NCI-H82 treated with DMSO at 0.1 percent for 48 hours (cell line): ENCODE results near the gene MAGI3.
"Not testable (repeated sequence)": the region's sequence is repeated elsewhere in the genome, so short reads cannot be mapped to it uniquely, and the experiment has no call there.

Experiments used
- DNase-seq: peaks from one replicate; lab custom pipeline; 2025; ENCODE audit not compliant: unreplicated experiment; lab: John Stamatoyannopoulos, UW

Gene MAGI3

GRCh38 chr1:113575744-113576260 is 185.5 kb downstream of the MAGI3 start:
- DNase-seq, result not testable (repeated sequence)

- DNase-seq, result no peak
Observed at GRCh38 chr1:113576271-113576670, 186.0 kb downstream of the MAGI3 start.

- no peak for DNase-seq
Observed at GRCh38 chr1:113579256-113580018, 189.1 kb downstream of the MAGI3 start.

GRCh38 chr1:113581323-113581722 is 191.0 kb downstream of the MAGI3 start:
- DNase-seq, result no peak

- DNase-seq, result no peak
Observed at GRCh38 chr1:113582084-113582483, 191.8 kb downstream of the MAGI3 start.

- no peak for DNase-seq
Observed at GRCh38 chr1:113587475-113587874, 197.2 kb downstream of the MAGI3 start.

- DNase-seq, result no peak
Observed at GRCh38 chr1:113592230-113592629, 201.9 kb downstream of the MAGI3 start.

- DNase-seq, result no peak
Observed at GRCh38 chr1:113593550-113594297, 203.4 kb downstream of the MAGI3 start.

GRCh38 chr1:113604466-113604865 is 214.2 kb downstream of the MAGI3 start:
- not testable (repeated sequence) for DNase-seq

- DNase-seq, result no peak
Observed at GRCh38 chr1:113605146-113605545, 214.8 kb downstream of the MAGI3 start.

- DNase-seq, result no peak
Observed at GRCh38 chr1:113608399-113608798, 218.1 kb downstream of the MAGI3 start.

- DNase-seq, result no peak
Observed at GRCh38 chr1:113610372-113610771, 220.1 kb downstream of the MAGI3 start.

GRCh38 chr1:113615425-113615824 is 225.1 kb downstream of the MAGI3 start:
- no peak for DNase-seq

- DNase-seq, result no peak
Observed at GRCh38 chr1:113616156-113616555, 225.8 kb downstream of the MAGI3 start.

GRCh38 chr1:113617438-113618141 is 227.3 kb downstream of the MAGI3 start:
- no peak for DNase-seq

GRCh38 chr1:113628997-113629396 is 238.7 kb downstream of the MAGI3 start:
- DNase-seq, result no peak

GRCh38 chr1:113630340-113631327 is 240.3 kb downstream of the MAGI3 start:
- DNase-seq, result no peak

- no peak for DNase-seq
Observed at GRCh38 chr1:113641396-113641795, 251.1 kb downstream of the MAGI3 start.

- no peak for DNase-seq
Observed at GRCh38 chr1:113647164-113647563, 256.8 kb downstream of the MAGI3 start.

GRCh38 chr1:113648478-113648877 is 258.2 kb downstream of the MAGI3 start:
- no peak for DNase-seq
